Caco-2 (cell line): ENCODE measurements around the gene WNK4. TPM values are rescaled to one million over a fixed set of nuclear protein-coding genes. Genes with fewer than 3 reads are reported as not detected.
A peak's percentile ranks its signal among the peaks of the same experiment; 100 is the strongest.

Experiments
- BruUV-seq: library from RNA; stranded (reverse); fragments of 400-500 nt; replicated peaks from 2 replicates; lab custom pipeline; 2021; lab: Mats Ljungman, UMichigan
- CTCF ChIA-PET: fragments of 300-600 bp; sonication (Branson Sonifier 250); formaldehyde crosslinking; loops from one replicate; lab custom pipeline; 2022; ENCODE audit warnings: antibody characterized with exemption; lab: Charles Lee
- POLR2A ChIA-PET: fragments of 300-600 bp; sonication (Branson Sonifier 250); formaldehyde crosslinking; loops from one replicate; lab custom pipeline; 2022; ENCODE audit warnings: antibody characterized with exemption; lab: Charles Lee
- DNase-seq, 2 experiments: peaks; one replicate each; pipeline versions ENCODE4 v3.0.0 to v3.0.0-alpha.2; 2020 to 2022
- H3K27me3 ChIP-seq: replicated peaks from 2 replicates; pipeline ENCODE4 v1.6.0; 2011; ENCODE audit warnings: low read length; ENCODE audit not compliant: control insufficient read depth, insufficient read depth
- H3K36me3 ChIP-seq: 2 replicates; pipeline ENCODE4 v1.5.1; 2011; ENCODE audit warnings: low read length; ENCODE audit not compliant: control insufficient read depth, insufficient read depth
- H3K4me1 ChIP-seq: fragments of 250-450 bp; sonication (Bioruptor Pico); 2 replicates; pipeline ENCODE4 v1.5.1; 2020; ENCODE audit warnings: mild to moderate bottlenecking
- H3K4me3 ChIP-seq: 2 replicates; pipeline ENCODE4 v1.5.1; 2011; ENCODE audit warnings: low read depth, mild to moderate bottlenecking, control low read depth, low read length
- H3K9me3 ChIP-seq: fragments of 250-450 bp; sonication (Bioruptor Pico); 2 replicates; pipeline ENCODE4 v1.5.1; 2020; ENCODE audit warnings: mild to moderate bottlenecking, moderate library complexity
- H3K27ac Mint-ChIP-seq: one replicate; pipeline ENCODE4 v1.8.0; 2022; ENCODE audit warnings: mixed read lengths; ENCODE audit not compliant: unreplicated experiment
- H3K27me3 Mint-ChIP-seq: one replicate; pipeline ENCODE4 v1.8.0; 2022; ENCODE audit warnings: mixed read lengths; ENCODE audit not compliant: insufficient read depth, unreplicated experiment
- H3K36me3 Mint-ChIP-seq: one replicate; pipeline ENCODE4 v1.8.0; 2022; ENCODE audit warnings: mild to moderate bottlenecking, mixed read lengths; ENCODE audit not compliant: insufficient read depth, unreplicated experiment
- H3K4me1 Mint-ChIP-seq: one replicate; pipeline ENCODE4 v1.8.0; 2022; ENCODE audit warnings: low read depth, mixed read lengths; ENCODE audit not compliant: unreplicated experiment
- H3K4me3 Mint-ChIP-seq: one replicate; pipeline ENCODE4 v1.8.0; 2022; ENCODE audit warnings: mild to moderate bottlenecking, moderate library complexity, mixed read lengths; ENCODE audit not compliant: unreplicated experiment
- H3K9me3 Mint-ChIP-seq: one replicate; pipeline ENCODE4 v1.8.0; 2022; ENCODE audit warnings: mixed read lengths; ENCODE audit not compliant: unreplicated experiment
- intact Hi-C: fragments of 100-400 bp; cut with micrococcal nuclease; formaldehyde crosslinking; loops from one replicate; pipeline ENCODE4 v1.10.0; 2022; ENCODE audit not compliant: unreplicated experiment
- total RNA-seq: library from RNA; stranded (reverse); gene quantifications from 2 replicates; pipeline ENCODE4 v1.2.3, GENCODE V29; 2022
- TF ChIP-seq, protein P1 (sequence below), 2 experiments: fragments of 200-600 bp in 1 of 2; IDR thresholded peaks; 1 replicate in 1 of 2; 2 replicates in 1 of 2; pipeline versions ENCODE4 v1.5.1 to v1.8.0; 2011 to 2022; ENCODE audit warnings: antibody characterized with exemption in 1 of 2, control low read depth in 1 of 2, inconsistent platforms in 1 of 2, low read depth in 1 of 2, low read length in 1 of 2, mild to moderate bottlenecking in 1 of 2, moderate library complexity in 1 of 2; ENCODE audit not compliant: insufficient read depth in 1 of 2, severe bottlenecking in 1 of 2, unreplicated experiment in 1 of 2

The WNK4 gene
- total RNA-seq, 1 experiment from 2014 or later: 4.1 TPM

DNA sequence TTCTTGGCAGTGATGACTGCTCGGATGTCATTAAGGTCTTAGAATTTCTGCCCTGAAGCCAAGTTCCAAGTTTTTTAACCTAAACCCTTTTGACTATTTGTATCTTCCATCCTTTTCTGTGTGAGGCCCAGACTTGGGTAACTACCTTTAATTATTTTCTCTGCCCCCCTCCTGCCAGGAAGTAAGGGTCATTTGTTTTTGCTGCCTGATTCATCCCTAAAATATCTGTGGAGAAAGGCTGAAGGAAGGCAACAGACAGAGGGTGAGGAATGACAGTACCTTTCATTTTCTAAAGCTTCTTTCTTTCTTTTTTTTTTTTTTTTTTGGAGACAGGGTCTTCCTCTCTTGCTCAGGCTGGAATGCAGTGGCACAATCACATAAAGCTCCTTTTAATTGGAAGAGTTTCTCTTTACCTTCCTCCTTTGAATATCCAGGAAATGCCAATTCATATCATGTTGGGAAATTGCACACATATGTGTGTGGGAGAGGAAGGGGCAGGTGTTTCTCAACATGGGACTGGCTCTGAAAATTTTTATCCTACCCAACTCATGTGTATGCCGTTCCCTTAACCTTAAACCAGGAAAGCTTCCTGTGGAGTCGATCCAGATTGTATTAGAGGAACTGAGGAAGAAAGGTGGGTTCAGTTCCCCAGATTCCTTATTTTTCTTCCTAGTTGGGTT, 6.2 kb upstream of the WNK4 start:
- no peak for DNase-seq
- no peaks in the 10 kb centered on the region for H3K9me3 ChIP-seq
- no peaks in the 10 kb centered on the region for H3K9me3 Mint-ChIP-seq
- H3K4me1 Mint-ChIP-seq: peaks cover under 1% of the 10 kb centered on the region
- POLR2A ChIA-PET: interaction anchor here (0.7 to 2.0 kb wide), 6 partner anchors 14 to 224 kb away, joined by 5 to 19 read pairs (median 8); partner anchors contain the start of genes BECN1, CNTD1, COA3 and RAMP2
- intact Hi-C loops: no loop called here
- H3K36me3 Mint-ChIP-seq: peaks cover 24% of the 10 kb centered on the region
- H3K27me3 ChIP-seq: no peaks in the 10 kb centered on the region
- peak overlapping the region; percentile 96 for H3K4me3 Mint-ChIP-seq
- H3K4me1 ChIP-seq: peaks cover 3% of the 10 kb centered on the region; the same call in 1 of the 2 replicates
- H3K27ac Mint-ChIP-seq: peak overlapping the region; percentile 93
- H3K36me3 ChIP-seq: no peaks in the 10 kb centered on the region
- no TSS peak for BruUV-seq
- no peaks in the 10 kb centered on the region for H3K27me3 Mint-ChIP-seq
- TF ChIP-seq, protein P1, sequence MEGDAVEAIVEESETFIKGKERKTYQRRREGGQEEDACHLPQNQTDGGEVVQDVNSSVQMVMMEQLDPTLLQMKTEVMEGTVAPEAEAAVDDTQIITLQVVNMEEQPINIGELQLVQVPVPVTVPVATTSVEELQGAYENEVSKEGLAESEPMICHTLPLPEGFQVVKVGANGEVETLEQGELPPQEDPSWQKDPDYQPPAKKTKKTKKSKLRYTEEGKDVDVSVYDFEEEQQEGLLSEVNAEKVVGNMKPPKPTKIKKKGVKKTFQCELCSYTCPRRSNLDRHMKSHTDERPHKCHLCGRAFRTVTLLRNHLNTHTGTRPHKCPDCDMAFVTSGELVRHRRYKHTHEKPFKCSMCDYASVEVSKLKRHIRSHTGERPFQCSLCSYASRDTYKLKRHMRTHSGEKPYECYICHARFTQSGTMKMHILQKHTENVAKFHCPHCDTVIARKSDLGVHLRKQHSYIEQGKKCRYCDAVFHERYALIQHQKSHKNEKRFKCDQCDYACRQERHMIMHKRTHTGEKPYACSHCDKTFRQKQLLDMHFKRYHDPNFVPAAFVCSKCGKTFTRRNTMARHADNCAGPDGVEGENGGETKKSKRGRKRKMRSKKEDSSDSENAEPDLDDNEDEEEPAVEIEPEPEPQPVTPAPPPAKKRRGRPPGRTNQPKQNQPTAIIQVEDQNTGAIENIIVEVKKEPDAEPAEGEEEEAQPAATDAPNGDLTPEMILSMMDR (IDR thresholded peaks at IDR 0.05; ENCODE audit: insufficient read depth in 1 of 2, low read depth in 1 of 2, low read length in 1 of 2, severe bottlenecking in 1 of 2, unreplicated experiment in 1 of 2): no peak
- peak overlapping the region; percentile 77 for H3K4me3 ChIP-seq
- CTCF ChIA-PET: interaction anchor here (1.1 to 2.1 kb wide), 5 partner anchors 11 to 197 kb away, joined by 4 to 18 read pairs (median 6); partner anchors contain the start of genes BECN1 and PSMC3IP

DNA sequence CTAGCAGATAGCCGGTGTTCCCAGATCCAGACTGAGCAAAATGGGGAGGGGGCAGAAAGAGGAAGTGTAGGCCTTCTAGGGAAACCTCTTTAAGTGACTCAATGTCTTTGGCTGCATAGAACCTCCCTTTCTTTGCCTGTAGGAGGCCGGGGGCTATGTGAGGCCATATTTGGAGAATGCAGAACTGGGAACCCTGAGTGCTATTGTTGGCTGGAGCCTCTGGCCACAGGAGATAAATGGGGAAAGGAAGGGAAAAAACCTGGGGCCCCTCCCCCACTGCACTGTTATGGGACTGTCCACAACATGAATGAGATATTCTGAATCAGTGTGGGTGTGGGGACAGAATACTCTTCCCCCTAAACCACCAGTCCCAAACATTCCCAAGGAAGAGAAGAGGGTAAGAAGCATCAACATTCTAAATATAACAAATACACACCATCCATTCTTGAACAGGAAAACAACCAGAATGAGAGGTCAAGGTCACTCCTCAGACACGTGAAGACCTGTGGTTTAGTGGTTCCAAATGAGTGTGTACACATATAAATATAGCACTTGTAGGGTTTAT, 4.8 kb upstream of the WNK4 start:
- no peak overlapping the region for H3K27ac Mint-ChIP-seq
- Histone ChIP-seq H3K4me3 (no peak overlapping the region), H3K9me3 (no peaks in the 10 kb centered on the region), H3K4me1 (peaks cover 13% of the 10 kb centered on the region), H3K27me3 (no peaks in the 10 kb centered on the region), H3K36me3 (no peaks in the 10 kb centered on the region)
- H3K4me1 Mint-ChIP-seq: peaks cover 10% of the 10 kb centered on the region
- peaks cover 34% of the 10 kb centered on the region for H3K36me3 Mint-ChIP-seq
- ChIA-PET CTCF (no interaction called here), POLR2A (no interaction called here)
- intact Hi-C loops: no loop called here
- no TSS peak for BruUV-seq
- no peak for DNase-seq
- no peaks in the 10 kb centered on the region for H3K27me3 Mint-ChIP-seq
- TF ChIP-seq, protein P1 (IDR thresholded peaks at IDR 0.05; ENCODE audit: insufficient read depth in 1 of 2, low read depth in 1 of 2, low read length in 1 of 2, severe bottlenecking in 1 of 2, unreplicated experiment in 1 of 2): no peak
- no peak overlapping the region for H3K4me3 Mint-ChIP-seq
- no peaks in the 10 kb centered on the region for H3K9me3 Mint-ChIP-seq

DNA sequence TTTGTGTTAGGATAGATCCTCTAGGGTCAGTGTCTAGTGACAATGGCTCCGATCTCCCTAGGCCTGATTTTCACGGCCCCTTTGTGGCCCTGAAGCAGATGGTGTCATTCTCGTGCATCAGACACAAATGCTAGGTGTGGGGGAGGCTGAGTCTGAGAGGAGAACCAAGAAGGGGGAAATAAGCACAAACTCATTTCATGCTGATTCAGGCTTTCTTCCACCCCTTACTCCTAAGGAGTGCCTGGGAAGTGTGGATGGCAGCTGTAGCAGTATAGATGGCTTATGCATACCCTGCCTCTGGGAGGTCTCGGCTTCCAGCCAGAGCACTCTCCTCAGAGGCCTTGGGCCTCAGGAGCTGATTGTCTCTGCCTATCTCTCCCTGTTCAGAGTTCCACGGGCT, 1.8 kb upstream of the WNK4 start:
- no peak for DNase-seq
- H3K27ac Mint-ChIP-seq: no peak overlapping the region
- no TSS peak for BruUV-seq
- no peaks in the 10 kb centered on the region for H3K27me3 ChIP-seq
- H3K9me3 ChIP-seq: no peaks in the 10 kb centered on the region
- no peak overlapping the region for H3K4me3 ChIP-seq
- H3K4me3 Mint-ChIP-seq: no peak overlapping the region
- no peaks in the 10 kb centered on the region for H3K36me3 ChIP-seq
- TF ChIP-seq, protein P1 (IDR thresholded peaks at IDR 0.05; ENCODE audit: insufficient read depth in 1 of 2, low read depth in 1 of 2, low read length in 1 of 2, severe bottlenecking in 1 of 2, unreplicated experiment in 1 of 2): no peak
- H3K27me3 Mint-ChIP-seq: no peaks in the 10 kb centered on the region
- CTCF ChIA-PET: interaction anchor here (1.1 kb wide), 1 partner anchor 15 kb away, joined by 3 read pairs; no protein-coding TSS in a partner anchor
- intact Hi-C loops: no loop called here
- POLR2A ChIA-PET: interaction anchor here (0.6 to 2.5 kb wide), 2 partner anchors 46 to 102 kb away, joined by 4 to 14 read pairs; partner anchors contain the start of gene BECN1
- peaks cover 18% of the 10 kb centered on the region for H3K4me1 Mint-ChIP-seq
- no peaks in the 10 kb centered on the region for H3K9me3 Mint-ChIP-seq
- H3K36me3 Mint-ChIP-seq: peaks cover 34% of the 10 kb centered on the region
- H3K4me1 ChIP-seq: peaks cover 30% of the 10 kb centered on the region
